Retinal pigment epithelial cell (primary cell): ENCODE measurements around the gene CFAP69.

Source experiments
- DNase-seq: peaks from one replicate; pipeline ENCODE4 v3.0.0-alpha.2; 2010; ENCODE audit warnings: low read depth
- H3K4me3 ChIP-seq: 2 replicates; pipeline ENCODE4 v1.5.1; 2011; ENCODE audit warnings: mild to moderate bottlenecking, low read length, control low read depth, moderate library complexity
- TF ChIP-seq, protein P1 (sequence below): conservative IDR thresholded peaks from 2 replicates; pipeline ENCODE4 v1.5.1; 2011; ENCODE audit warnings: low read depth, low read length, control low read depth, inconsistent platforms

The CFAP69 gene, protein sequence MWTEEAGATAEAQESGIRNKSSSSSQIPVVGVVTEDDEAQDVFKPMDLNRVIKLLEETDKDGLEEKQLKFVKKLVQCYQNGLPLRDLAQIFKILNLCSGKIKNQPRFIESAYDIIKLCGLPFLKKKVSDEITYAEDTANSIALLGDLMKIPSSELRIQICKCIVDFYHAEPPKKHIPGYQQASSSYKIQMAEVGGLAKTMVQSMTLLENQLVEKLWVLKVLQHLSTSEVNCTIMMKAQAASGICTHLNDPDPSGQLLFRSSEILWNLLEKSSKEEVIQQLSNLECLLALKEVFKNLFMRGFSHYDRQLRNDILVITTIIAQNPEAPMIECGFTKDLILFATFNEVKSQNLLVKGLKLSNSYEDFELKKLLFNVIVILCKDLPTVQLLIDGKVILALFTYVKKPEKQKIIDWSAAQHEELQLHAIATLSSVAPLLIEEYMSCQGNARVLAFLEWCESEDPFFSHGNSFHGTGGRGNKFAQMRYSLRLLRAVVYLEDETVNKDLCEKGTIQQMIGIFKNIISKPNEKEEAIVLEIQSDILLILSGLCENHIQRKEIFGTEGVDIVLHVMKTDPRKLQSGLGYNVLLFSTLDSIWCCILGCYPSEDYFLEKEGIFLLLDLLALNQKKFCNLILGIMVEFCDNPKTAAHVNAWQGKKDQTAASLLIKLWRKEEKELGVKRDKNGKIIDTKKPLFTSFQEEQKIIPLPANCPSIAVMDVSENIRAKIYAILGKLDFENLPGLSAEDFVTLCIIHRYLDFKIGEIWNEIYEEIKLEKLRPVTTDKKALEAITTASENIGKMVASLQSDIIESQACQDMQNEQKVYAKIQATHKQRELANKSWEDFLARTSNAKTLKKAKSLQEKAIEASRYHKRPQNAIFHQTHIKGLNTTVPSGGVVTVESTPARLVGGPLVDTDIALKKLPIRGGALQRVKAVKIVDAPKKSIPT

GRCh38 chr7:90244909-90245851 lies at the start of gene CFAP69:
TSS of gene CFAP69 (plus strand) at chr7:90245174. CDS start at chr7:90245425, 251 bp downstream.
- peak; percentile 58 for DNase-seq
- TF ChIP-seq, protein P1, sequence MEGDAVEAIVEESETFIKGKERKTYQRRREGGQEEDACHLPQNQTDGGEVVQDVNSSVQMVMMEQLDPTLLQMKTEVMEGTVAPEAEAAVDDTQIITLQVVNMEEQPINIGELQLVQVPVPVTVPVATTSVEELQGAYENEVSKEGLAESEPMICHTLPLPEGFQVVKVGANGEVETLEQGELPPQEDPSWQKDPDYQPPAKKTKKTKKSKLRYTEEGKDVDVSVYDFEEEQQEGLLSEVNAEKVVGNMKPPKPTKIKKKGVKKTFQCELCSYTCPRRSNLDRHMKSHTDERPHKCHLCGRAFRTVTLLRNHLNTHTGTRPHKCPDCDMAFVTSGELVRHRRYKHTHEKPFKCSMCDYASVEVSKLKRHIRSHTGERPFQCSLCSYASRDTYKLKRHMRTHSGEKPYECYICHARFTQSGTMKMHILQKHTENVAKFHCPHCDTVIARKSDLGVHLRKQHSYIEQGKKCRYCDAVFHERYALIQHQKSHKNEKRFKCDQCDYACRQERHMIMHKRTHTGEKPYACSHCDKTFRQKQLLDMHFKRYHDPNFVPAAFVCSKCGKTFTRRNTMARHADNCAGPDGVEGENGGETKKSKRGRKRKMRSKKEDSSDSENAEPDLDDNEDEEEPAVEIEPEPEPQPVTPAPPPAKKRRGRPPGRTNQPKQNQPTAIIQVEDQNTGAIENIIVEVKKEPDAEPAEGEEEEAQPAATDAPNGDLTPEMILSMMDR = peak; percentile 29
- peak within 1 kb of the TSS; percentile 94 for H3K4me3 ChIP-seq

DNA sequence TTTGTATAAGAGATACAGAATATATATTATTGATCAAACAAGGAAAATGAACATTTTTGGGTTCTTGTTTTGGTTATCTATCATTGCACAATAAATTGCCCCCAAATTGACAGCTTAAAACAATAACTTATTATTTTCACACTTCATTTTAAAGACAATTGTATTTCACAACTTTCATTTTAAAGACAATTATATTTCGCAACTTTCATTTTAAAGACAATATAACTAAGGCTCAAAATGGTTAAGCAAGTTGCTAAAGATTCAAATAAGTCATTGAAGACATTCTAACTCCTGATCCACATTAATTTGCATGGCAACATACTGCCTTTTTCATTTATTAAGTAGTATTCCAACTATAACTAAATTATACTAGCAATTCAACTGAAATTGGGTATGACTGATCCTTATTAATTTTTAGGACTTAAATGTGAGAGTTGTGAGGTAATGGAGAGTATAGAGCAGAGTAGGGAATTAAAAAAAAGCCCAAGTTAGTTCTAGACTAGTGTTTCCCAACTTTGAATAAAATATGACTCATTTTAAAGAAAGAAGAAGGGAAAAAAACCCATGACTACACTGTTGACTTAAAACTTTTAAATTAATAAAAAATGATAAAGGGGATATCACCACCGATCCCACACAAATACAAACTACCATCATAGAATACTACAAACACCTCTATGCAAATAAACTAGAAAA lies 43.3 kb upstream of the CFAP69 start:
- no peak overlapping the region for H3K4me3 ChIP-seq
- DNase-seq = no peak
- TF ChIP-seq, protein P1 = no peak

- no peak overlapping the region for H3K4me3 ChIP-seq
- no peak for DNase-seq
- TF ChIP-seq, protein P1 = no peak
Observed at GRCh38 chr7:90207956-90208355, 37.0 kb upstream of the CFAP69 start.

GRCh38 chr7:90209776-90210175 lies 35.2 kb upstream of the CFAP69 start:
- H3K4me3 ChIP-seq = no peak overlapping the region
- DNase-seq = no peak
- TF ChIP-seq, protein P1 = no peak

GRCh38 chr7:90210475-90210874 lies 34.5 kb upstream of the CFAP69 start:
- TF ChIP-seq, protein P1 = no peak
- H3K4me3 ChIP-seq = no peak overlapping the region
- DNase-seq = no peak

DNA sequence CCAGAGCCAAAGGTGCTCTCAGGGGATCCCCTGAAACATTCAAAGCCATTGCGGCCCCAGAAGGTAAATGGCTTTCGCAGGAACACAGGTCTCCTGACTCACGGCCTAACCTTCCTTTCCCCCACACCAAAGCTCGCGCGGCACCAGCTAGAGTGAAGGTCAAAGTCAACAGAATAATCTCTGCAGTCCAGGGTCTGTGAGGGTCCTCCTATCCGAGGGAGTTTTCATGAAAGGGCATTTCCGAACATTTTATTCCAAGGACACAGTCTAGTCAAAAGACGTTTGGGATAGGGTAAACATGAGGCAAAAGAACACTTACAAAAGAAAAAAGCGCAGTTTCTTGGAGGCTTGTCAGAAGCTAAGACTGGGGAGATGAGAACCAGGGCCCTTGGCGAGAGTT lies 34.0 kb upstream of the CFAP69 start:
- peak; percentile 0 for DNase-seq
- TF ChIP-seq, protein P1 = no peak
- peak overlapping the region; percentile 60 for H3K4me3 ChIP-seq
